Measurements from ENCODE around the gene DUSP12.

DUSP12 gene

DNA sequence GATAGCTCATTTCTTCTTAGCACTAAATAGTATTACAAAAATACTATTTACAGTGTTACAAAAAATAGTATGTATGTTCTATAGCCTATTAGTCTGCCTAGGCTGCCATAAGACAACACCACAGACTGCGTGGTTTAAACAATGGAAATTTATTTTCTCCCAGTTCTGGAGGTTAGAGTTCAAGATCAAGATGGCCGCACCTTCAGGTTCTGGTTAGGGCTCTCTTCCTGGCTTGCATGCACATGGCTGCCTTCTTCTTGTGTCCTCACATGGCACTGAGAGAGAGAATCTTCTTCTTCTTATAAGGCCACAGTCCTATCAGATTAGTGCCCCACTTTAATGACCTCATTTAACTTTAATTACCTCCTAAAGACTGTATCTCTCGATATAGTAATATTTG, 20.7 kb downstream of the DUSP12 start:
- DNase-seq (ENCODE audit: low read depth): no peak

DNA sequence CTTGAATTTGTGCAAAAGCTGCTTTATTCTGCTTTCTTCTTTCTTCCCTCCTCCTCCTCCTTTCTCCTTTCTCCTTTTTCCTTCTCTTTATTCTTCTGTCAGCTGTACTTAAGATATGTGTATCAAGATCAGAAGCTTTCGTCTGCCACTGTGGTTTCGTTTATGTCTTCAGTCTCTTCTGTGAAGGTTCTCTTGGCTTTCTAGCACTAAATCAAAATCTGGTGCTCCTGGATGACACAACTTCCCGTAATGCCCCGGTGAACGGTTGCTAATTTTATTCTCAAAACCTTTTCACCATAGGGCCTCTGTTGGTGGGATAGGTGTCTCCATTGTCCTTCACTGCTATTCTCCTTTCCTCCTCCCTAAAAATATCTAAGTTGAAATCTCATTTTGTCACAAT, 21.6 kb downstream of the DUSP12 start:
- no peak for DNase-seq (ENCODE audit: low read depth)

DNA sequence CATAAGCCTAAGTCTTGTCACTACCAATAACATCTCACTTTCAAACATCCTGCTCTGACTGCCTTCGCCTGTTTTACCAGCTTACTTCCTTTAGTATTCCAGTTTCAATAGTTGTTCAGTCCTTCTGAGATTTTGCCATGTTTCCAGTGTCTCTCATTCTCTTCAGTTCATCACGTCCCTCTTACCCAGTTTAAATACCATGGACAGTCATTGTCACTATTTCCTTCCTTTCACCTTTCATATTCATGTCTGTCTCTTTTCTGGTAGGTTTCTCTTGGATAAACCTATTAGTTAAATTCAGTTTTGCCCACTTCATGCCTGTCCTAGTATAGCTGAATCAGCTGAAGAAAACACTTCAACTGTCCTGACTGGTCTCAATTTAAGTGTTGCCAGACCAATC, 22.4 kb downstream of the DUSP12 start:
- DNase-seq (ENCODE audit: low read depth): no peak

- peak; percentile 36 for DNase-seq (ENCODE audit: low read depth)
Measured at GRCh38 chr1:161772397-161772796, 22.8 kb downstream of the DUSP12 start.

GRCh38 chr1:161773791-161774190, 24.2 kb downstream of the DUSP12 start:
- DNase-seq (ENCODE audit: low read depth): no peak

- no peak for DNase-seq (ENCODE audit: low read depth)
Measured at GRCh38 chr1:161777261-161777660, 27.7 kb downstream of the DUSP12 start.

- no peak for DNase-seq (ENCODE audit: low read depth)
Measured at GRCh38 chr1:161778522-161778921, 28.9 kb downstream of the DUSP12 start.

DNA sequence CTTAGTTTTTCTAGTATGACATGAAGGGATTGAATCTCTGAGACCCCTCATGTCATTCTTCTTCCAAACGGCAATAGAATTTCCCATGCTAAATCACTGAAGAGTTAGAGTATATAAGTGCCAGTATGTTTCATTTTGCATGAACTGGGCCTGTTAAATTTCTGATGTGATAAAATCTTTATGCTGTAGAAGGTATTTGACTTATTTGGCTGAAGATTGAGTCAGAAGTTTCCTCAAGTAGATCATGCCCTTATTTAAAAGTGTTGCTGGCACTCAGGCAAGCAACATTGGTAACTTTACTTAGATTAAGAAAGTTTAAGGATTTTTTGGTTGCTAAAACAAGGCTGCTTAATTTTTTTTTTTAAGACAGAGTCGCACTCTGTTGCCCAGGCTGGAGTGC, 29.8 kb downstream of the DUSP12 start:
- peak; percentile 19 for DNase-seq (ENCODE audit: low read depth)

DNA sequence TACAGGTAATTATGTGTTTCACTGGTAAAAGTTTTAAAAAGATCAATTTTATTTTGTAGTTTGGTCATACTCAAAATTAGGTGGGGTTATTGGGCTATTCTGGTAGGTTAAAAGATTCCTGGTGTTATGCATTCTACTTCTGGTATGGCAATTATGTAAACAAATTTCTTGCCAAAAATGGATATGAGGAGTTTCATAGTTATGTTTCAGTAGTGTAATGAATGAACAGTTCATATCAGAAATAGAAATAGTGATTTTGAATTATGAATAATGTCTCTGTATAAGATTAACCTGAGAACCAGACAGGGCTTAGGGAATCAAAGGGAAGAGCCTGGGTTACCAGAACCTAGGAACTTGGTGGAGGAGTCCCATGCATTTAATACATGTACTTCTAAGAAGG, 32.4 kb downstream of the DUSP12 start:
- peak; percentile 53 for DNase-seq (ENCODE audit: low read depth)

DNA sequence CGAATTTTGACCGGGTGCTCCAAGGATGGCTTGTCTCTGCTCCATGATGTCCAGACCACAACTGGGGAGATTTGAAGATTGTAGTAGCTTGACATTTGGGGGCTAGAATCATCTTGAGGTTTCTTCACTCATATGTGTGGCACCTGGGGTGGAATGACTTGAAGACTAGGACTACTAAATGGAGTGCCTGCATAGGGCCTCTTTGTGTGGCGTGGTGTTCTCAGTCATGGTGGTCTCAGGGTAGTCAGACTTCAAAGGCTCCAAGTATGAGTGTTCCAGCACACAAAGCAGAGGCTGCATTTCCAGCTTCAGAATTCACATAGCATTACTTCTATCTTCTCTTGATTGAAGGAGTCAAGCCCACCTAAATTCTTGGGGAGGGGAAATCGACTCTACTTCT, 33.3 kb downstream of the DUSP12 start:
- no peak for DNase-seq (ENCODE audit: low read depth)

DNA sequence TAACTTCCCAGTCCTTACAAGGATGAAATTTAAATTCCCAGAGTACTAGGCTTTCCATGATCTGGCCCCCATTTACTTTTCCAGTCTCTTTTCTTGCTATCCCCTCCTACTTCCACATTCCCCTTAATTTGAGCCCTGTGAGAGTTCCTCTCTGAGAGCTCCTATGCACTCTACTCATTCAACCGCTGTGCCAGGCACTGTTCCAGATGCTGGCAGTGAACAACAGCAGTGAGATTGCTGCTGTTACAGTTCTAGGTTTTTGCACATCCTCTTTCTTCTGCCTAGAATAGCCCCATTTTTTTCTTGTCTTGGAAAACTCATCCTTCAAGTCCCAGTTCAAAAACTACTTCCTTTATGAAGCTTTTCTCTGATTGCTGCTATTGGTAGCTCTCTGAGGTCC, 35.4 kb downstream of the DUSP12 start:
- no peak for DNase-seq (ENCODE audit: low read depth)

- no peak for DNase-seq (ENCODE audit: low read depth)
Measured at GRCh38 chr1:161787355-161787754, 37.8 kb downstream of the DUSP12 start.

- DNase-seq (ENCODE audit: low read depth): no peak
Measured at GRCh38 chr1:161790587-161791317, 41.2 kb downstream of the DUSP12 start.

- DNase-seq (ENCODE audit: low read depth): peak; percentile 67
Measured at GRCh38 chr1:161791904-161792655, 42.5 kb downstream of the DUSP12 start.

DNA sequence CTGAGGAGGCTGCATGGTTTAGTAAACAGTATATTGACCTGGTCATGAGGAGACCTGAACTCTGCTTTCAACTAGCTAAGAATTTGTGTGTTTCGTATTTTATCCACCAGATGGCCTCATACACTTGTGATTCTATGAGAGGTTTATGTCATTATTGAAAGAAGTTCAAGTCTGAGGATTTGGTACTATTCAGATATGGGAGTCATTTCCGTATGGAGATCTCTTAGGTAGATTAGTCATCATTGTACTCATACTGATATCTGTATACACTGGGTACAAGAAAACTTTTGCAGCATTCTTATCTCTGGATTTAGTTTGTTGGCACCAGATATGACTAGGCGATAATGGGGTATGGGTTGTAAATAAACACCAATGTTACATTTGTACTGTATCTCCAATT, 43.2 kb downstream of the DUSP12 start:
- peak; percentile 92 for DNase-seq (ENCODE audit: low read depth)

GRCh38 chr1:161799792-161800191, 50.2 kb downstream of the DUSP12 start:
- no peak for DNase-seq (ENCODE audit: low read depth)

DNA sequence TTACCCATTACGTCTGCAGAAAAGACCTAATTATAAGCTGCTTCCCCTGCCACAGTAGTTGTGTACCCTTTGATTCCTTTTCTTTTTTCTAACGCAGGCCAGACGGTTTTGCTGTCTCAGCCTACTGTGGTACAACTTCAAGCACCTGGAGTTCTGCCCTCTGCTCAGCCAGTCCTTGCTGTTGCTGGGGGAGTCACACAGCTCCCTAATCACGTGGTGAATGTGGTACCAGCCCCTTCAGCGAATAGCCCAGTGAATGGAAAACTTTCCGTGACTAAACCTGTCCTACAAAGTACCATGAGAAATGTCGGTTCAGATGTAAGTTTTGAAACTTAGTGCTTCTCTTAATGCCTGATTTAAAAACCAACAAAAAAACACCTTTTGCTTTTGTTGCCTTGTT, 52.4 kb downstream of the DUSP12 start:
- no peak for DNase-seq (ENCODE audit: low read depth)

GRCh38 chr1:161803181-161803580, 53.6 kb downstream of the DUSP12 start:
- DNase-seq (ENCODE audit: low read depth): no peak

DNA sequence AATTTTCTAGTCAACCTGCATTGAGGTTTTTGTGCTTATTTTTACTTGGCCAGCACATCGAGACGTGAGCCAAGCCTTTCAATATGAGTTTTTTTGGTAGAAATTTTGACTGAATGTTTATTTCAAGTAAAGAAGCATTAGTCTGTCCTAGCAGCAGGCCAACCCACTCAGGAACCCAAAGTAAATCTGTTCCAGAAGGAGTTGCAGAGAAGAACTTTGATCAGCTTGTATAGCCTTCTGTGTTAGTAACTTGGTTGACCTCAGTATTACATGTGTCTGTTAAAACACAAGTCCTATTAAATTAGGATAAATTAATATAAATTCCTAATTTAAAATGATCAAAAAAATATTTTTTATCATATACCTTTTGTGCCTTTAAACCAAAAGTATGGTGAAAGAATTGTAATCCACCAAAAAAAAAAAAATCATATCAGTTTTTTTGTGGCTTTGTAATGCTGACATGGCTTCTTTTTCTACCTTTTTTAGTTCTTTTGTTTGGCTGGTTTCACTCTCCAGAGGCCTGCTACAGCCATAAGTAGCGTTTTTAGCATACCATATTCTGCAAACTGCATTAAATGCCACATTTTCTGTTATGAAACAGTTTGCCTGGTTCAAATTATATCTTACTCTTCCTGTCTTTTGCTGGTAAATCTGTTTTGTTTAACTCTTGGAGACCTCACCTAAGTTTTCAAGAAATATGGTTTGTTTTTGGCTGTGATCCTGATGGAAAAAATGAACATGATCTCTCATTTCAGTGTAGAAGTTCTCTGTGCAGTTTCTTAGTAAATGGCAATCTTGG, 56.0 kb downstream of the DUSP12 start:
- DNase-seq (ENCODE audit: low read depth): peak; percentile 31

Data from iris pigment epithelial cell (primary cell).